HepG2 (cell line): ENCODE data around the gene SNHG17. TPM values are rescaled to one million over a fixed set of nuclear protein-coding genes. Genes with fewer than 3 reads are reported as not detected.
A peak's percentile ranks its signal among the peaks of the same experiment; 100 is the strongest.

ENCODE experiments used
- AGO1 ChIP-seq: fragments of 200-400 bp; formaldehyde crosslinking; IDR thresholded peaks from 2 replicates; pipeline ENCODE4 v1.6.1; 2017; ENCODE audit warnings: mild to moderate bottlenecking, low read depth, low read length, moderate library complexity; ENCODE audit not compliant: poor library complexity, severe bottlenecking
- AHDC1 ChIP-seq: sonication (generic); formaldehyde crosslinking; IDR thresholded peaks from 2 replicates; pipeline ENCODE4 v1.5.1; 2020; ENCODE audit warnings: mild to moderate bottlenecking, missing genetic modification reagents, borderline replicate concordance
- ERF ChIP-seq: IDR thresholded peaks from 2 replicates; pipeline ENCODE4 v1.6.1; 2018; ENCODE audit warnings: missing biosample characterization, missing genetic modification reagents
- ETS1 ChIP-seq: sonication (generic); formaldehyde crosslinking; IDR thresholded peaks from 2 replicates; pipeline ENCODE4 v1.4.0; 2020; ENCODE audit warnings: missing genetic modification reagents
- NCOA2 ChIP-seq: sonication (generic); formaldehyde crosslinking; IDR thresholded peaks from 2 replicates; pipeline ENCODE4 v1.8.0; 2022; ENCODE audit warnings: inconsistent platforms
- NR2C2 ChIP-seq: sonication (generic); formaldehyde crosslinking; IDR thresholded peaks from 2 replicates; pipeline ENCODE4 v1.4.0; 2020; ENCODE audit warnings: missing genetic modification reagents, mild to moderate bottlenecking, moderate library complexity, borderline replicate concordance
- PPARG ChIP-seq: conservative IDR thresholded peaks from 2 replicates; pipeline ENCODE4 v1.6.1; 2016; ENCODE audit warnings: missing biosample characterization, missing genetic modification reagents
- RARA ChIP-seq: IDR thresholded peaks from 2 replicates; pipeline ENCODE4 v1.6.1; 2016; ENCODE audit warnings: missing genetic modification reagents, missing compliant biosample characterization
- RFXANK ChIP-seq: IDR thresholded peaks from 2 replicates; pipeline ENCODE4 v1.6.1; 2016
- TCF7 ChIP-seq: sonication (generic); IDR thresholded peaks from 2 replicates; pipeline ENCODE4 v1.6.1; 2016; ENCODE audit warnings: antibody characterized with exemption, low read depth
- TOE1 ChIP-seq: sonication (generic); formaldehyde crosslinking; IDR thresholded peaks from 2 replicates; pipeline ENCODE4 v1.4.0; 2020; ENCODE audit warnings: mild to moderate bottlenecking, missing genetic modification reagents
- ZC3H4 ChIP-seq: sonication (generic); formaldehyde crosslinking; IDR thresholded peaks from 2 replicates; pipeline ENCODE4 v1.4.0; 2020; ENCODE audit warnings: missing genetic modification reagents, borderline replicate concordance
- ZNF263 ChIP-seq: sonication (generic); formaldehyde crosslinking; IDR thresholded peaks from 2 replicates; pipeline ENCODE4 v1.4.0; 2020; ENCODE audit warnings: missing genetic modification reagents
- ZNF510 ChIP-seq: sonication (generic); formaldehyde crosslinking; IDR thresholded peaks from 2 replicates; pipeline ENCODE4 v1.4.0; 2020; ENCODE audit warnings: low read depth, mild to moderate bottlenecking, missing genetic modification reagents
- ZNF557 ChIP-seq: sonication (generic); formaldehyde crosslinking; IDR thresholded peaks from 2 replicates; pipeline ENCODE4 v1.4.0; 2020; ENCODE audit warnings: missing genetic modification reagents
- ZNF564 ChIP-seq: sonication (generic); formaldehyde crosslinking; IDR thresholded peaks from 2 replicates; pipeline ENCODE4 v1.8.1; 2023; ENCODE audit warnings: mild to moderate bottlenecking, missing genetic modification reagents
- polyA plus RNA-seq, 8 experiments: library from polyadenylated mRNA; depleted of rRNA in 3 of 8; stranded (reverse) in 7 of 8; unstranded in 1 of 8; fragments of >200 nt; fragmentation: Illumina TruSeq in 4 of 8; extraction: Trizol in 4 of 8; gene quantifications; 2 replicates each; pipeline versions ENCODE4 v1.2.1 to v1.2.3, GENCODE V29; 2011 to 2016; ENCODE audit warnings: low read depth in 4 of 8, missing spikeins in 1 of 8, mixed read lengths in 1 of 8; ENCODE audit not compliant: insufficient read depth in 1 of 8
- total RNA-seq, 5 experiments: library from RNA; depleted of rRNA; stranded (reverse); fragments of >200 nt; fragmentation: Illumina TruSeq; extraction: Trizol; gene quantifications; 2 replicates each; pipeline ENCODE4 v1.2.3, GENCODE V29; 2016; ENCODE audit warnings: low read depth in 1 of 5
- TF ChIP-seq, protein P1 (sequence below): sonication (generic); formaldehyde crosslinking; IDR thresholded peaks from 2 replicates; pipeline ENCODE4 v1.5.0; 2020; ENCODE audit warnings: missing genetic modification reagents, mild to moderate bottlenecking, borderline replicate concordance
- TF ChIP-seq, protein P2 (sequence below): sonication (generic); formaldehyde crosslinking; IDR thresholded peaks from 2 replicates; pipeline ENCODE4 v1.8.1; 2023; ENCODE audit warnings: mild to moderate bottlenecking, missing genetic modification reagents
- TF ChIP-seq, protein P3 (sequence below): sonication (generic); formaldehyde crosslinking; IDR thresholded peaks from 2 replicates; pipeline ENCODE4 v1.5.0; 2020; ENCODE audit warnings: missing genetic modification reagents

The SNHG17 gene
- total and polyA plus RNA-seq, 2 of the 13 experiments (the other 11 are each of a cell fraction or from before 2014, with no cell fraction given) = 26.2 to 41.2 TPM

DNA sequence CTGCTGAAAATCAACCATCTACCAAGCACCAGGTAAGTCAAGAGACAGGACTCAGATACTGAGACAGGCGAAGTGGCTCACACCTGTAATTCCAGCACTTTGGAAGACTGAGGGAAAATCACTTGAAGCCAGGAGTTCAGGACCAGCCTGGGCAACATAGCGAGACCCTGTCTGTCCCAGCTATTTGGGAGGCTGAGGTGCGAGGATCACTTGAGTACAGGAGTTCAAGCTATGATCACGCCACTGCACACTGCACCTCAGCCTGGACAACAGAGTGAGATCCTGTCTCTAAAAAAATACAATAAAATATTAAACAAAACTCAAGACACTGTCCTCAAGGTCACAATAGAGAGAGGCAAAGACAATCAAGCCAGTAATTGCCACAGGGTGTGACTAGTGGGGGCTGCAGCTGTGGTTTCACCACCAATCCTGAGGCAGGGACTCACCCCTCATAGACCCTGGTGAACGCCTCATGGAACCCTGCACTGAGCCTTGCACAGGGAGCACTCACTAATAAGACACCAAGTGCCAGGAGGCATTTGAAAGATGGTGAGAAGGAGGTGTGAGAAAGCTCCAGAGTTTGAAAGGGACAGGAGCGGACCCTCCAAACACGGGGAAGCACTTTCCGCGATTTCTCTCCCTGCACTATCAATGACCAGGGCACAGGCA lies 1.7 kb downstream of the SNHG17 start (continued):
- TF ChIP-seq RFXANK (CRISPR knock-in tag) = no peak
- no peak for TF ChIP-seq ETS1 (CRISPR knock-in tag)
- TF ChIP-seq ZNF263 (CRISPR knock-in tag) = peak; percentile 89
- no peak for TF ChIP-seq RARA (CRISPR knock-in tag)
- no peak for TF ChIP-seq TOE1 (CRISPR knock-in tag)
- TF ChIP-seq, protein P1, sequence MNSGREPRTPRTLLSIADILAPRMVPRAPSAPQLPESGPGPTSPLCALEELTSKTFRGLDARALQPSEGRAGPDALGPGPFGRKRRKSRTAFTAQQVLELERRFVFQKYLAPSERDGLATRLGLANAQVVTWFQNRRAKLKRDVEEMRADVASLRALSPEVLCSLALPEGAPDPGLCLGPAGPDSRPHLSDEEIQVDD (CRISPR knock-in tag) = no peak
- TF ChIP-seq, protein P2, sequence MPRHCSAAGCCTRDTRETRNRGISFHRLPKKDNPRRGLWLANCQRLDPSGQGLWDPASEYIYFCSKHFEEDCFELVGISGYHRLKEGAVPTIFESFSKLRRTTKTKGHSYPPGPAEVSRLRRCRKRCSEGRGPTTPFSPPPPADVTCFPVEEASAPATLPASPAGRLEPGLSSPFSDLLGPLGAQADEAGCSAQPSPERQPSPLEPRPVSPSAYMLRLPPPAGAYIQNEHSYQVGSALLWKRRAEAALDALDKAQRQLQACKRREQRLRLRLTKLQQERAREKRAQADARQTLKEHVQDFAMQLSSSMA (CRISPR knock-in tag) = 0 out of 2 replicates have a peak, but pooled peaks have one; percentile 56
- TF ChIP-seq, protein P3, sequence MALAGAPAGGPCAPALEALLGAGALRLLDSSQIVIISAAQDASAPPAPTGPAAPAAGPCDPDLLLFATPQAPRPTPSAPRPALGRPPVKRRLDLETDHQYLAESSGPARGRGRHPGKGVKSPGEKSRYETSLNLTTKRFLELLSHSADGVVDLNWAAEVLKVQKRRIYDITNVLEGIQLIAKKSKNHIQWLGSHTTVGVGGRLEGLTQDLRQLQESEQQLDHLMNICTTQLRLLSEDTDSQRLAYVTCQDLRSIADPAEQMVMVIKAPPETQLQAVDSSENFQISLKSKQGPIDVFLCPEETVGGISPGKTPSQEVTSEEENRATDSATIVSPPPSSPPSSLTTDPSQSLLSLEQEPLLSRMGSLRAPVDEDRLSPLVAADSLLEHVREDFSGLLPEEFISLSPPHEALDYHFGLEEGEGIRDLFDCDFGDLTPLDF (CRISPR knock-in tag) = no peak
- peak; percentile 41; the same call in 1 of the 2 replicates for TF ChIP-seq ZC3H4 (CRISPR knock-in tag)
- 0 out of 2 replicates have a peak, but pooled peaks have one; percentile 10 for TF ChIP-seq ERF (CRISPR knock-in tag)
- TF ChIP-seq TCF7 = no peak
- no peak for TF ChIP-seq NCOA2 (CRISPR knock-in tag)
- no peak for TF ChIP-seq AHDC1 (CRISPR knock-in tag)
- TF ChIP-seq AGO1 = no peak
- TF ChIP-seq ZNF557 (CRISPR knock-in tag) = no peak
- no peak for TF ChIP-seq ZNF510 (CRISPR knock-in tag)
- no peak for TF ChIP-seq PPARG (CRISPR knock-in tag)
- TF ChIP-seq ZNF564 (CRISPR knock-in tag) = no peak
- TF ChIP-seq NR2C2 (CRISPR knock-in tag) = no peak
- TF ChIP-seq, all 625 proteins: peak for 21
